ENCODE measurements around the gene ADGRD1. TPM values are rescaled to one million over a fixed set of nuclear protein-coding genes. Genes with fewer than 3 reads are reported as not detected.
A peak's percentile ranks its signal among the peaks of the same experiment; 100 is the strongest.

Gene ADGRD1
- polyA plus RNA-seq, 3 donors = 4.7 to 17.9 (median 4.9) TPM

- H3K27ac Mint-ChIP-seq = peak overlapping the region in 1 of 7 donors; percentile 26
- peaks cover 2 to 8% (median 3%) of the 10 kb centered on the region in 3 donors for H3K27me3 Mint-ChIP-seq (ENCODE audit: low read depth in 3 of 3)
- no peak overlapping the region for H3K4me3 Mint-ChIP-seq
- Histone ChIP-seq H3K4me3 (replicated peaks in 1 of 3; ENCODE audit: low read depth in 2 of 3, low read length in 3 of 3) (no peak overlapping the region), H2AFZ (ENCODE audit: insufficient read depth, low read depth, low read length, poor library complexity, severe bottlenecking) (no peak overlapping the region), H3K27ac (ENCODE audit: low read depth in 1 of 2, low read length in 2 of 2) (no peak overlapping the region), H3K9ac (ENCODE audit: insufficient read depth, low read length, poor library complexity, severe bottlenecking) (no peak overlapping the region), H3K36me3 (replicated peaks in 1 of 2; ENCODE audit: control insufficient read depth in 1 of 2, insufficient read depth in 2 of 2, low read length in 2 of 2) (no peaks in the 10 kb centered on the region), H3K9me3 (replicated peaks in 1 of 2; ENCODE audit: control insufficient read depth in 1 of 2, insufficient read depth in 1 of 2, low read length in 2 of 2) (no peaks in the 10 kb centered on the region), H3K4me1 (ENCODE audit: control insufficient read depth in 1 of 2, insufficient read depth in 2 of 2, low read length in 2 of 2) (peaks cover 9 to 13% of the 10 kb centered on the region in 2 donors), H3K27me3 (ENCODE audit: control insufficient read depth in 2 of 2, insufficient read depth in 2 of 2, low read length in 2 of 2) (no peaks in the 10 kb centered on the region), H4K20me1 (ENCODE audit: insufficient read depth, low read length) (no peaks in the 10 kb centered on the region), H3K79me2 (ENCODE audit: insufficient read depth, low read length) (no peaks in the 10 kb centered on the region), H3K4me2 (replicated peaks; ENCODE audit: extremely low read depth, low read length, poor library complexity, severe bottlenecking) (no peak overlapping the region)
- DNase-seq = no peak
- TF ChIP-seq, protein P1, sequence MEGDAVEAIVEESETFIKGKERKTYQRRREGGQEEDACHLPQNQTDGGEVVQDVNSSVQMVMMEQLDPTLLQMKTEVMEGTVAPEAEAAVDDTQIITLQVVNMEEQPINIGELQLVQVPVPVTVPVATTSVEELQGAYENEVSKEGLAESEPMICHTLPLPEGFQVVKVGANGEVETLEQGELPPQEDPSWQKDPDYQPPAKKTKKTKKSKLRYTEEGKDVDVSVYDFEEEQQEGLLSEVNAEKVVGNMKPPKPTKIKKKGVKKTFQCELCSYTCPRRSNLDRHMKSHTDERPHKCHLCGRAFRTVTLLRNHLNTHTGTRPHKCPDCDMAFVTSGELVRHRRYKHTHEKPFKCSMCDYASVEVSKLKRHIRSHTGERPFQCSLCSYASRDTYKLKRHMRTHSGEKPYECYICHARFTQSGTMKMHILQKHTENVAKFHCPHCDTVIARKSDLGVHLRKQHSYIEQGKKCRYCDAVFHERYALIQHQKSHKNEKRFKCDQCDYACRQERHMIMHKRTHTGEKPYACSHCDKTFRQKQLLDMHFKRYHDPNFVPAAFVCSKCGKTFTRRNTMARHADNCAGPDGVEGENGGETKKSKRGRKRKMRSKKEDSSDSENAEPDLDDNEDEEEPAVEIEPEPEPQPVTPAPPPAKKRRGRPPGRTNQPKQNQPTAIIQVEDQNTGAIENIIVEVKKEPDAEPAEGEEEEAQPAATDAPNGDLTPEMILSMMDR (IDR thresholded peaks at IDR 0.05) = no peak
- 93% methylated on average over 8 of the region's 10 CpGs for WGBS (ENCODE audit: insufficient coverage)
- H3K9me3 Mint-ChIP-seq = peaks cover 0 to 2% (median 0%) of the 10 kb centered on the region in 7 donors
- intact Hi-C loops (cut with micrococcal nuclease) = no loop called here
- peaks cover 8 to 9% of the 10 kb centered on the region in 2 donors for H3K36me3 Mint-ChIP-seq
- H3K4me1 Mint-ChIP-seq = peaks cover 19% of the 10 kb centered on the region
These were observed 187.0 kb downstream of the ADGRD1 start for GRCh38 chr12:131140697-131141096.

DNA sequence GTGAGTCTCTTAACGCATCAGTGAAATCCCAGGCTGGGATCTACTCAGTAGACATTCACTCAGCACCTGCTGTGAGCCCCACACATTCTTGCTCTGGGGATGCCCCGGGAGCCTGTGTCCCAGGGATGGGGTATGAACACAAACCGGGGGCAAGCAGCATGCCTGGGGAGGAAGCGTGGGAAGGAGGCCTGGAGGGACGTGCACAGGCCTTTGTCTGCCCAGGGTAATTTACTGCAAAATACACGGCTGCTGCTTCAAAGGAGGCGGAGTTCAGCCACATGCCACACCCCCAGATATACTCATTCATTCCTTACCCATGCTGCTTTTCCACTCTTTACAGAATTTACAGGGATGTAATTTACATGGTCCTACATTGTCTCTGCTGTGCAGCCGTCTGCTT lies 187.8 kb downstream of the ADGRD1 start:
- Histone ChIP-seq H4K20me1 (ENCODE audit: insufficient read depth, low read length) (no peaks in the 10 kb centered on the region), H3K9me3 (replicated peaks in 1 of 2; ENCODE audit: control insufficient read depth in 1 of 2, insufficient read depth in 1 of 2, low read length in 2 of 2) (no peaks in the 10 kb centered on the region), H3K36me3 (replicated peaks in 1 of 2; ENCODE audit: control insufficient read depth in 1 of 2, insufficient read depth in 2 of 2, low read length in 2 of 2) (no peaks in the 10 kb centered on the region), H3K79me2 (ENCODE audit: insufficient read depth, low read length) (no peaks in the 10 kb centered on the region), H3K27ac (ENCODE audit: low read depth in 1 of 2, low read length in 2 of 2) (no peak overlapping the region), H3K4me3 (replicated peaks in 1 of 3; ENCODE audit: low read depth in 2 of 3, low read length in 3 of 3) (no peak overlapping the region), H2AFZ (ENCODE audit: insufficient read depth, low read depth, low read length, poor library complexity, severe bottlenecking) (no peak overlapping the region), H3K4me1 (ENCODE audit: control insufficient read depth in 1 of 2, insufficient read depth in 2 of 2, low read length in 2 of 2) (peaks cover 9 to 13% of the 10 kb centered on the region in 2 donors), H3K4me2 (replicated peaks; ENCODE audit: extremely low read depth, low read length, poor library complexity, severe bottlenecking) (no peak overlapping the region), H3K9ac (ENCODE audit: insufficient read depth, low read length, poor library complexity, severe bottlenecking) (no peak overlapping the region), H3K27me3 (ENCODE audit: control insufficient read depth in 2 of 2, insufficient read depth in 2 of 2, low read length in 2 of 2) (no peaks in the 10 kb centered on the region)
- WGBS (ENCODE audit: insufficient coverage) = 93% methylated on average over 5 of the region's 8 CpGs
- intact Hi-C loops (cut with micrococcal nuclease) = no loop called here
- Mint-ChIP-seq H3K27ac (no peak overlapping the region), H3K4me1 (peaks cover 19% of the 10 kb centered on the region), H3K9me3 (peaks cover 0 to 2% (median 0%) of the 10 kb centered on the region in 7 donors), H3K27me3 (ENCODE audit: low read depth in 3 of 3) (peaks cover 2 to 8% (median 3%) of the 10 kb centered on the region in 3 donors), H3K36me3 (peaks cover 8 to 9% of the 10 kb centered on the region in 2 donors), H3K4me3 (no peak overlapping the region)
- TF ChIP-seq, protein P1 (IDR thresholded peaks at IDR 0.05) = no peak
- DNase-seq = no peak
